DOHH2 (cell line): ENCODE results near the gene EPB41L1.

Experiments used
- EZH2phosphoT487 ChIP-seq: fragments of 200-600 bp; sonication (generic); IDR thresholded peaks from 2 replicates; pipeline ENCODE4 v1.6.1; 2017; ENCODE audit warnings: borderline replicate concordance, mild to moderate bottlenecking, antibody characterized with exemption, low read length, moderate library complexity, mixed read lengths
- TF ChIP-seq, protein P1 (sequence below): fragments of 200-600 bp; sonication (generic); IDR thresholded peaks from one replicate; pipeline ENCODE4 v1.5.1; 2014; ENCODE audit warnings: antibody characterized with exemption, mild to moderate bottlenecking, low read depth, low read length; ENCODE audit not compliant: poor library complexity, severe bottlenecking

DNA sequence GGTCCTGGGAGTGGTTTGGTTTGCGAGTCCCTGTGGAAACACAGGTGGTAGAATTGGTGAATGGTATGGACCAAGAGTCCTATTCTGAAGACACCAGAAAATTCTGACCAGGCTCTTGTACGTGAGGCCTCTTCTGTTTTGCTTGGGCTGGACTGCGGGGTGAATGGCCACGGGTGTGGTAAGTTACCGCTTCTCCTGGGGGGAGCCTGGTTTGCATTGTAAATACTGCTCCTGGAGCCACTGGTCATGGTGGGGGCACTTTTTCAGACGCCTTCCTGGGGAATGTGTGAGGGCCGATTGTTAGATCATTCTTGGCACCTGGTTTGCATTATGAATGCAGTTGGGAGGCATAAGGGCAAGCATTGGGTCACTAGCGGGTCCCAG is 25.4 kb upstream of the EPB41L1 start:
- TF ChIP-seq, protein P1, sequence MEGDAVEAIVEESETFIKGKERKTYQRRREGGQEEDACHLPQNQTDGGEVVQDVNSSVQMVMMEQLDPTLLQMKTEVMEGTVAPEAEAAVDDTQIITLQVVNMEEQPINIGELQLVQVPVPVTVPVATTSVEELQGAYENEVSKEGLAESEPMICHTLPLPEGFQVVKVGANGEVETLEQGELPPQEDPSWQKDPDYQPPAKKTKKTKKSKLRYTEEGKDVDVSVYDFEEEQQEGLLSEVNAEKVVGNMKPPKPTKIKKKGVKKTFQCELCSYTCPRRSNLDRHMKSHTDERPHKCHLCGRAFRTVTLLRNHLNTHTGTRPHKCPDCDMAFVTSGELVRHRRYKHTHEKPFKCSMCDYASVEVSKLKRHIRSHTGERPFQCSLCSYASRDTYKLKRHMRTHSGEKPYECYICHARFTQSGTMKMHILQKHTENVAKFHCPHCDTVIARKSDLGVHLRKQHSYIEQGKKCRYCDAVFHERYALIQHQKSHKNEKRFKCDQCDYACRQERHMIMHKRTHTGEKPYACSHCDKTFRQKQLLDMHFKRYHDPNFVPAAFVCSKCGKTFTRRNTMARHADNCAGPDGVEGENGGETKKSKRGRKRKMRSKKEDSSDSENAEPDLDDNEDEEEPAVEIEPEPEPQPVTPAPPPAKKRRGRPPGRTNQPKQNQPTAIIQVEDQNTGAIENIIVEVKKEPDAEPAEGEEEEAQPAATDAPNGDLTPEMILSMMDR, result no peak
- TF ChIP-seq EZH2phosphoT487, result no peak
